AG04450 (cell line): ENCODE data around the gene GLG1. TPM values are rescaled to one million over a fixed set of nuclear protein-coding genes. Genes with fewer than 3 reads are reported as not detected.

Source experiments
- CTCF ChIA-PET: fragments of 300-600, 350-600 bp; formaldehyde crosslinking; extraction: SDS; loops from one replicate; lab custom pipeline; 2022; ENCODE audit warnings: antibody characterized with exemption, inconsistent platforms; lab: Charles Lee
- POLR2A ChIA-PET: fragments of 350-600 bp; formaldehyde crosslinking; extraction: SDS; loops from one replicate; lab custom pipeline; 2021; ENCODE audit warnings: antibody characterized with exemption, inconsistent platforms; lab: Yijun Ruan, JAX
- DNase-seq: peaks from one replicate; pipeline ENCODE4 v3.0.0-alpha.2; 2011; ENCODE audit warnings: low read depth, low spot score
- H3K27ac ChIP-seq: one replicate; pipeline ENCODE4 v1.5.1; 2012; ENCODE audit warnings: low read depth, low read length, control low read depth
- H3K27me3 ChIP-seq: one replicate; pipeline ENCODE4 v1.6.0; 2012; ENCODE audit warnings: low read length; ENCODE audit not compliant: control insufficient read depth, insufficient read depth
- H3K4me3 ChIP-seq: 2 replicates; pipeline ENCODE4 v1.5.1; 2011; ENCODE audit warnings: mild to moderate bottlenecking, low read depth, low read length, control low read depth
- H3K9me3 ChIP-seq: 2 replicates; pipeline ENCODE4 v1.5.1; 2012; ENCODE audit warnings: low read length; ENCODE audit not compliant: control insufficient read depth, insufficient read depth
- CTCF ChIP-seq: IDR thresholded peaks from 2 replicates; pipeline ENCODE4 v1.5.1; 2011; ENCODE audit warnings: low read depth, low read length, control low read depth, inconsistent platforms
- polyA plus RNA-seq: library from polyadenylated mRNA; depleted of rRNA; stranded (reverse); fragments of >200 nt; gene quantifications from 2 replicates; pipeline ENCODE4 v1.2.3, GENCODE V29; 2011

Gene GLG1
- polyA plus RNA-seq, 1 experiment: 188 TPM

GRCh38 chr16:74601126-74601871 lies 5.6 kb downstream of the GLG1 start:
- no peak for TF ChIP-seq CTCF
- ChIA-PET POLR2A (no interaction called here), CTCF (interaction anchor here (0.6 to 1.4 kb wide), 2 partner anchors 21 to 126 kb away, joined by 3 to 6 read pairs; no protein-coding TSS in a partner anchor)
- Histone ChIP-seq H3K27ac (no peak overlapping the region), H3K9me3 (no peaks in the 10 kb centered on the region), H3K4me3 (no peak overlapping the region), H3K27me3 (no peaks in the 10 kb centered on the region)
- no peak for DNase-seq

- no peak for TF ChIP-seq CTCF
- Histone ChIP-seq H3K27me3 (no peaks in the 10 kb centered on the region), H3K9me3 (no peaks in the 10 kb centered on the region), H3K4me3 (no peak overlapping the region), H3K27ac (no peak overlapping the region)
- ChIA-PET POLR2A (interaction anchor here (2.1 kb wide), 1 partner anchor 10 kb away, joined by 9 read pairs; the partner anchor contains the start of gene GLG1), CTCF (no interaction called here)
- DNase-seq: no peak
These were observed 10.3 kb downstream of the GLG1 start for GRCh38 chr16:74596586-74596985.

- no peak overlapping the region for H3K27ac ChIP-seq
- no peak for TF ChIP-seq CTCF
- no peaks in the 10 kb centered on the region for H3K27me3 ChIP-seq
- ChIA-PET CTCF (no interaction called here), POLR2A (no interaction called here)
- no peaks in the 10 kb centered on the region for H3K9me3 ChIP-seq
- no peak overlapping the region for H3K4me3 ChIP-seq
- no peak for DNase-seq
These were observed 14.1 kb downstream of the GLG1 start for GRCh38 chr16:74592847-74593246.

GRCh38 chr16:74591876-74592650 lies 14.9 kb downstream of the GLG1 start:
- POLR2A ChIA-PET: no interaction called here
- no peak overlapping the region for H3K4me3 ChIP-seq
- H3K27ac ChIP-seq: no peak overlapping the region
- TF ChIP-seq CTCF: no peak
- H3K9me3 ChIP-seq: no peaks in the 10 kb centered on the region
- CTCF ChIA-PET: no interaction called here
- H3K27me3 ChIP-seq: no peaks in the 10 kb centered on the region
- DNase-seq: no peak

- Histone ChIP-seq H3K27ac (no peak overlapping the region), H3K27me3 (no peaks in the 10 kb centered on the region), H3K9me3 (no peaks in the 10 kb centered on the region), H3K4me3 (no peak overlapping the region)
- DNase-seq: no peak
- ChIA-PET POLR2A (interaction anchor here (1.2 kb wide), 1 partner anchor 20 kb away, joined by 8 read pairs; the partner anchor contains the start of gene GLG1), CTCF (no interaction called here)
- TF ChIP-seq CTCF: no peak
These were observed 20.0 kb downstream of the GLG1 start for GRCh38 chr16:74586948-74587347.
